ENCODE data around the gene RXFP1.
A peak's percentile ranks its signal among the peaks of the same experiment; 100 is the strongest.

The RXFP1 gene

GRCh38 chr4:158543191-158543590 is 21.5 kb downstream of the RXFP1 start:
- H3K9ac ChIP-seq (ENCODE audit: low read depth, low read length), result no peak overlapping the region
- no peaks in the 10 kb centered on the region for H3K36me3 ChIP-seq (ENCODE audit: control insufficient read depth, insufficient read depth, low read length)
- H3K27me3 ChIP-seq (ENCODE audit: control insufficient read depth, insufficient read depth, low read length), result no peaks in the 10 kb centered on the region
- no peaks in the 10 kb centered on the region for H3K4me1 ChIP-seq (ENCODE audit: control insufficient read depth, insufficient read depth, low read length)
- no peaks in the 10 kb centered on the region for H3K9me3 ChIP-seq (ENCODE audit: control insufficient read depth, insufficient read depth, low read length)
- H3K27ac ChIP-seq (ENCODE audit: low read depth, low read length), result no peak overlapping the region
- H3K4me3 ChIP-seq (ENCODE audit: low read depth, low read length), result no peak overlapping the region

GRCh38 chr4:158544141-158544540 is 22.5 kb downstream of the RXFP1 start:
- H3K4me3 ChIP-seq (ENCODE audit: low read depth, low read length), result no peak overlapping the region
- no peak overlapping the region for H3K27ac ChIP-seq (ENCODE audit: low read depth, low read length)
- H3K9ac ChIP-seq (ENCODE audit: low read depth, low read length), result no peak overlapping the region
- H3K36me3 ChIP-seq (ENCODE audit: control insufficient read depth, insufficient read depth, low read length), result no peaks in the 10 kb centered on the region
- no peaks in the 10 kb centered on the region for H3K9me3 ChIP-seq (ENCODE audit: control insufficient read depth, insufficient read depth, low read length)
- no peaks in the 10 kb centered on the region for H3K4me1 ChIP-seq (ENCODE audit: control insufficient read depth, insufficient read depth, low read length)
- H3K27me3 ChIP-seq (ENCODE audit: control insufficient read depth, insufficient read depth, low read length), result no peaks in the 10 kb centered on the region

DNA sequence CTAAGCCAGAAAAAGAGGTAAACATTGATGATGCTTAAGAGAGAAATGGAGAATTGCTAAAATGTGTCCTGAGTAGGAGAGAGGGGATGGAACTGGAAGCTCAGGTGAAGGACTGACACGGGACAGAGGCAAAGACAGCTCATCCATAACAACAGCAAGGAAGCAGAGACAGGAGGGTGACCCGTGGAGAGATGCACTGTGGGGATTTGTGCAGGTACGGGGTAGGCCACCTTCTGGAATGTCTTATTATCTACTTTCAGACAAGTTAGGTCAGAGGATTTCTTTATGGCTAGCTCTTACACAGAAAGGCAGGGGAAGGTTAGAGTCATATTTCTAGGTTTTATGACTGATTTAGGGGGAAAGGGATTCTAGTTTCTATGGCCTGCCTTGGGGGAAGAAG is 31.7 kb downstream of the RXFP1 start:
- Histone ChIP-seq H3K27me3 (ENCODE audit: control insufficient read depth, insufficient read depth, low read length) (no peaks in the 10 kb centered on the region), H3K27ac (ENCODE audit: low read depth, low read length) (no peak overlapping the region), H3K9ac (ENCODE audit: low read depth, low read length) (no peak overlapping the region), H3K4me3 (ENCODE audit: low read depth, low read length) (no peak overlapping the region), H3K4me1 (ENCODE audit: control insufficient read depth, insufficient read depth, low read length) (no peaks in the 10 kb centered on the region; the same call in 1 of the 2 replicates), H3K9me3 (ENCODE audit: control insufficient read depth, insufficient read depth, low read length) (peaks cover 9% of the 10 kb centered on the region), H3K36me3 (ENCODE audit: control insufficient read depth, insufficient read depth, low read length) (no peaks in the 10 kb centered on the region)

DNA sequence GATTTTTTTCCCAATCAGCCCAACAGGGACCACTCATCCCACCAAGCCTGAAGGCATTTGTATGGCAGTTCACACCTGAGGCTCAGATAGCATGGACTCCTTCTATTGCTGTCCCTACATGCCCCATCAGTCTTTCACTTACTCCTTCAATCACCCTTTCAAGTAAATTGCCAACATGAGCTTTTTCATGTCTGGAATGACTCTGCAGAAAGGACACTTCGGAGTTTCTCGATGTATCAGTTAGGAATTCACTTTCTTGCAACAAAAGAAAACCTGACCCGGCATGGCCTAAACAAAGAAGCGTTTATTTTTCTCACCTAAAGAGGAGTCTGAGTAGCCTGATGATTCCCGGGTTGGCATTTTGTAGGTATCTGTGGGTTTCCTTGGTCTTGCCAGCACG is 38.6 kb downstream of the RXFP1 start:
- H3K4me3 ChIP-seq (ENCODE audit: low read depth, low read length), result no peak overlapping the region
- no peak overlapping the region for H3K27ac ChIP-seq (ENCODE audit: low read depth, low read length)
- no peaks in the 10 kb centered on the region for H3K27me3 ChIP-seq (ENCODE audit: control insufficient read depth, insufficient read depth, low read length)
- H3K9me3 ChIP-seq (ENCODE audit: control insufficient read depth, insufficient read depth, low read length), result no peaks in the 10 kb centered on the region
- H3K4me1 ChIP-seq (ENCODE audit: control insufficient read depth, insufficient read depth, low read length), result no peaks in the 10 kb centered on the region; the same call in 1 of the 2 replicates
- no peaks in the 10 kb centered on the region for H3K36me3 ChIP-seq (ENCODE audit: control insufficient read depth, insufficient read depth, low read length)
- H3K9ac ChIP-seq (ENCODE audit: low read depth, low read length), result no peak overlapping the region

DNA sequence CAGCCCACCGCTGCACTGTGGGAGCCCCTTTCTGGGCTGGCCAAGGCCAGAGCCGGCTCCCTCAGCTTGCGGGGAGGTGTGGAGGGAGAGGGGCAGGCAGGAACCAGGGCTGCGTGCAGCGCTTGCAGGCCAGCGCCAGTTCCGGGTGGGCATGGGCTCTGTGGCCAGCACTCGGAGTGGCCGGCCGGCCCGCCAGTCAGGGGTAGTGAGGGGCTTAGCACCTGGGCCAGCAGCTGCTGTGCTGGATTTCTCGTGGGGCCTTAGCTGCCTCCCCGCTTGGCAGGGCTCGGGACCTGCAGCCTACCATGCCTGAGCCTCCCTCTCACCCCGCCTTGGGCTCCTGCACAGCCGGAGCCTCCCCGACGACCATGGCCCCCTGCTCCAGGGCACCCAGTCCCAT is 45.2 kb downstream of the RXFP1 start:
- Histone ChIP-seq H3K4me3 (ENCODE audit: low read depth, low read length) (no peak overlapping the region), H3K9me3 (ENCODE audit: control insufficient read depth, insufficient read depth, low read length) (no peaks in the 10 kb centered on the region), H3K4me1 (ENCODE audit: control insufficient read depth, insufficient read depth, low read length) (no peaks in the 10 kb centered on the region; the same call in 1 of the 2 replicates), H3K36me3 (ENCODE audit: control insufficient read depth, insufficient read depth, low read length) (no peaks in the 10 kb centered on the region), H3K27ac (ENCODE audit: low read depth, low read length) (no peak overlapping the region), H3K27me3 (ENCODE audit: control insufficient read depth, insufficient read depth, low read length) (no peaks in the 10 kb centered on the region), H3K9ac (ENCODE audit: low read depth, low read length) (no peak overlapping the region)

- no peak overlapping the region for H3K27ac ChIP-seq (ENCODE audit: low read depth, low read length)
- H3K36me3 ChIP-seq (ENCODE audit: control insufficient read depth, insufficient read depth, low read length), result no peaks in the 10 kb centered on the region
- peaks cover 25% of the 10 kb centered on the region for H3K4me1 ChIP-seq (ENCODE audit: control insufficient read depth, insufficient read depth, low read length)
- 0 out of 2 replicates have a peak overlapping the region, but pooled peaks have one; percentile 1 for H3K4me3 ChIP-seq (ENCODE audit: low read depth, low read length)
- H3K27me3 ChIP-seq (ENCODE audit: control insufficient read depth, insufficient read depth, low read length), result no peaks in the 10 kb centered on the region
- H3K9me3 ChIP-seq (ENCODE audit: control insufficient read depth, insufficient read depth, low read length), result no peaks in the 10 kb centered on the region
- H3K9ac ChIP-seq (ENCODE audit: low read depth, low read length), result no peak overlapping the region
Observed at GRCh38 chr4:158571736-158572135, 50.1 kb downstream of the RXFP1 start.

DNA sequence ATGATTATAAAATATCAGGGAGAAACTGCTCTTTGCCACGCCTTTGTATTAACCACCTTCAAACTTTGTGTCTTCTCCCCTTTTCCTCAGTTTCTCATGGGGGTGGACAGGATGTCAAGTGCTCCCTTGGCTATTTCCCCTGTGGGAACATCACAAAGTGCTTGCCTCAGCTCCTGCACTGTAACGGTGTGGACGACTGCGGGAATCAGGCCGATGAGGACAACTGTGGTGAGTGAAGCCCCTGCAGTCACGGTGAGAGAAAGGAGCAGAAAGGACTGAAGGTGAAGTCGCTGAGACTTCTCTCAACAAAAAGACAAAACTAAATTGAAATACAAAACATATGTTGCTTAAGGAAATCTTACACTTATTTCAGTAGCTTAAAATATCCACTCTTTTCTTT is 50.9 kb downstream of the RXFP1 start:
- Histone ChIP-seq H3K27ac (ENCODE audit: low read depth, low read length) (no peak overlapping the region), H3K4me3 (ENCODE audit: low read depth, low read length) (no peak overlapping the region), H3K4me1 (ENCODE audit: control insufficient read depth, insufficient read depth, low read length) (peaks cover 25% of the 10 kb centered on the region), H3K36me3 (ENCODE audit: control insufficient read depth, insufficient read depth, low read length) (no peaks in the 10 kb centered on the region), H3K9ac (ENCODE audit: low read depth, low read length) (no peak overlapping the region), H3K27me3 (ENCODE audit: control insufficient read depth, insufficient read depth, low read length) (no peaks in the 10 kb centered on the region), H3K9me3 (ENCODE audit: control insufficient read depth, insufficient read depth, low read length) (no peaks in the 10 kb centered on the region)

- Histone ChIP-seq H3K4me3 (ENCODE audit: low read depth, low read length) (no peak overlapping the region), H3K4me1 (ENCODE audit: control insufficient read depth, insufficient read depth, low read length) (peaks cover 28% of the 10 kb centered on the region), H3K9me3 (ENCODE audit: control insufficient read depth, insufficient read depth, low read length) (no peaks in the 10 kb centered on the region), H3K9ac (ENCODE audit: low read depth, low read length) (no peak overlapping the region), H3K27ac (ENCODE audit: low read depth, low read length) (no peak overlapping the region), H3K36me3 (ENCODE audit: control insufficient read depth, insufficient read depth, low read length) (no peaks in the 10 kb centered on the region), H3K27me3 (ENCODE audit: control insufficient read depth, insufficient read depth, low read length) (no peaks in the 10 kb centered on the region)
Observed at GRCh38 chr4:158578476-158578875, 56.8 kb downstream of the RXFP1 start.

DNA sequence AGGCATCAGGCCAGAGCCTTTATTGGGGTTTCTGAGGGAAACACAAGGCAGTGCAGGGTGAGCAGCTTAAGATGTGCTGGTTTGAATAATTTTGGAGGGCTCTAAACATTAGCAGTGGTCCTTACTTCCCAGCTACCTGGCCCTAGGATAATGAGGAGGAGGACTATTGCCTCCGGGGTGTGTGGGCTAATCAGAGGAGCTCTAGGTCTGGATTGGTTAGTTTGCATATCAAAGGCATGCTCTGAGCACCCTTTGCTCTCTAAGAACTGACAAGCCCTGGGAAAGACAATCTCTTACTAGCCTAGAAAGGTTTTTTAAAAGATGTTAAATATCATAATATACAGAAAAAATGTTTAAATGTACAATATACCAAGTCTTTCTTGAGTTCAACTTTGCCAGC is 58.4 kb downstream of the RXFP1 start:
- Histone ChIP-seq H3K9ac (ENCODE audit: low read depth, low read length) (no peak overlapping the region), H3K27ac (ENCODE audit: low read depth, low read length) (no peak overlapping the region), H3K9me3 (ENCODE audit: control insufficient read depth, insufficient read depth, low read length) (no peaks in the 10 kb centered on the region), H3K36me3 (ENCODE audit: control insufficient read depth, insufficient read depth, low read length) (no peaks in the 10 kb centered on the region), H3K4me3 (ENCODE audit: low read depth, low read length) (no peak overlapping the region), H3K27me3 (ENCODE audit: control insufficient read depth, insufficient read depth, low read length) (no peaks in the 10 kb centered on the region), H3K4me1 (ENCODE audit: control insufficient read depth, insufficient read depth, low read length) (peaks cover 15% of the 10 kb centered on the region)

GRCh38 chr4:158581161-158581560 is 59.5 kb downstream of the RXFP1 start:
- Histone ChIP-seq H3K36me3 (ENCODE audit: control insufficient read depth, insufficient read depth, low read length) (no peaks in the 10 kb centered on the region), H3K9me3 (ENCODE audit: control insufficient read depth, insufficient read depth, low read length) (no peaks in the 10 kb centered on the region)

DNA sequence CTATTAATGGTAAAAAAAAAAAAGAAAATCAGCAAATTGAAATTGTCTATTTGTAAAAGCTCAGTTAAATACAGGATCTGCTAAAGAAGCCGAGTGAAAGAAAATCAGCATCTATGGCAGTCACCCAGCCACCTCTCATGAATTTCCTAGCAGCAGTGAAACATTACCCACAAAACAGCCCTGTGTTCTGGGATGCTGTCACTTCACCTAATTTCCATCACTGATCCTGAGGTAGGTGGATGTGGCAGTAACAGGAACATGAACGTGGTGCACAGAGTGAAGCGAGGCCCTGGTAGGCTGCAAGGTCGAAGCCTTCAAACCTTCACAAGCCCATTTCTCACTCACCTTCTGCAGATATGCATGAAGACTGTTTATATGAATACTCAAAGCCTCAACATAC is 65.2 kb downstream of the RXFP1 start:
- no peaks in the 10 kb centered on the region for H3K4me1 ChIP-seq (ENCODE audit: control insufficient read depth, insufficient read depth, low read length)
- no peaks in the 10 kb centered on the region for H3K36me3 ChIP-seq (ENCODE audit: control insufficient read depth, insufficient read depth, low read length)
- no peak overlapping the region for H3K4me3 ChIP-seq (ENCODE audit: low read depth, low read length)
- no peaks in the 10 kb centered on the region for H3K27me3 ChIP-seq (ENCODE audit: control insufficient read depth, insufficient read depth, low read length)
- H3K9me3 ChIP-seq (ENCODE audit: control insufficient read depth, insufficient read depth, low read length), result no peaks in the 10 kb centered on the region
- H3K9ac ChIP-seq (ENCODE audit: low read depth, low read length), result no peak overlapping the region
- no peak overlapping the region for H3K27ac ChIP-seq (ENCODE audit: low read depth, low read length)

More at GRCh38 chr4:158581161-158581560, 59.5 kb downstream of the RXFP1 start:
- no peak overlapping the region for H3K9ac ChIP-seq (ENCODE audit: low read depth, low read length)
- no peaks in the 10 kb centered on the region for H3K27me3 ChIP-seq (ENCODE audit: control insufficient read depth, insufficient read depth, low read length)
- H3K4me1 ChIP-seq (ENCODE audit: control insufficient read depth, insufficient read depth, low read length), result peaks cover 14% of the 10 kb centered on the region
- H3K27ac ChIP-seq (ENCODE audit: low read depth, low read length), result no peak overlapping the region
- H3K4me3 ChIP-seq (ENCODE audit: low read depth, low read length), result no peak overlapping the region

DNA sequence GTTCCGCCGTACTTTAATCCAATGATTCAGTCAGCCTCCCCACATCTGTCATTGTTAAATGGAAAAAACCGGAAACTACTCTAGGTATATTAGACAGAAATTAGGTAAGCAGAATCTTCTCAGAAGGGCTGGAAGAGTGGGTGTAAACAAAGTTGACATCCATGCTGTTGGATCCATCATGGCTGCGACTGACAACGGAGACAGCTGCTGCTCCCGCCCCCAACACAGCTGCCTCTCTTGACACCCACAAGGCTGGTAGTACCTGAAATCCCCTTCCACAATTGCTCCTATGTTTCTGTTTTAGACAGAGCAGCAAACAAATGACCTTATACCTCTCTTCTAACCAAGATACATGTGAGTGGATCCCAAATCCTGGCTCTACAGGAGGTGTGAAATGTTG is 66.6 kb downstream of the RXFP1 start:
- Histone ChIP-seq H3K27me3 (ENCODE audit: control insufficient read depth, insufficient read depth, low read length) (no peaks in the 10 kb centered on the region), H3K4me1 (ENCODE audit: control insufficient read depth, insufficient read depth, low read length) (no peaks in the 10 kb centered on the region), H3K27ac (ENCODE audit: low read depth, low read length) (no peak overlapping the region)

More for the DNA sequence above, 66.6 kb downstream of the RXFP1 start:
- Histone ChIP-seq H3K36me3 (ENCODE audit: control insufficient read depth, insufficient read depth, low read length) (no peaks in the 10 kb centered on the region), H3K4me3 (ENCODE audit: low read depth, low read length) (no peak overlapping the region), H3K9ac (ENCODE audit: low read depth, low read length) (no peak overlapping the region), H3K9me3 (ENCODE audit: control insufficient read depth, insufficient read depth, low read length) (no peaks in the 10 kb centered on the region)
